GM10847 (cell line): ENCODE results near the gene MAGEC3.

Experiments used
- POLR2A ChIP-seq: IDR thresholded peaks from 2 replicates; pipeline ENCODE4 v1.6.1; 2011; ENCODE audit not compliant: insufficient read length; ENCODE audit errors: extremely low read depth

MAGEC3 gene

DNA sequence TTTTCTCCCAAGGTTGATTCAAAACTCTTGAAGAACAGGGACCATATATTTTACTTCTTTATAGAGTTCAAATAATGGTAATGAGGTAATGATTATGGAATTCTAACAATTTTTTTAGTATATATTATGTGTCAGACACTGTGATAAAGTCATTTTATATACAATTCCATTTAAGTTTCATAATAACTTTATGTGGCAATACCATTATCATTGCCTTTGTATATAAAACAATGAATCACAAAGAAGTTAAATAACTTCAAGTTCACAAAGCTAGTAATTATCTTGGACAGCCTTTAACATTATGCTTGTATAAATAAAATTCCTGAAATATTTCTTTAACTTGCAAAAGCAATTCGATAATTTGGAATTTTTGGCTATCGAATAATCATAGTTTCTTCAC is 86.2 kb downstream of the MAGEC3 start:
- no peak for TF ChIP-seq POLR2A

DNA sequence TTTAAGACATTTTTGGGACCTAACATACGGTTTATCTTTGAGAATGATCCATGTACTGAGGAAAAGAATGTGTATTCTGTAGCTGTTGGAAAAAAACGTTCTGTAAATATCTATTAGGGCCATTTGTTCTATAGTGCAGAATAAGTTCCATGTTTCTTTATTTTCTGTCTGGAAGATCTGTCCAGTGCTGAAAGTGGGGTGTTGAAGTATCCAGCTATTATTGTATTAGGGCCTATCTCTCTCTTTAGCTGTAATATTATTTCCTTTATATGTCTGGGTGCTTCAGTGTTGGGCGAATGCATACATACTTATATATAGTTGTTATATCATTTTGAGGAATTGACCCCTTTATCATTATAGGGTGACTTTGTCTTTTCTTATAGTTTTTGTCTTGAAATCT is 90.3 kb downstream of the MAGEC3 start:
- TF ChIP-seq POLR2A, result no peak

DNA sequence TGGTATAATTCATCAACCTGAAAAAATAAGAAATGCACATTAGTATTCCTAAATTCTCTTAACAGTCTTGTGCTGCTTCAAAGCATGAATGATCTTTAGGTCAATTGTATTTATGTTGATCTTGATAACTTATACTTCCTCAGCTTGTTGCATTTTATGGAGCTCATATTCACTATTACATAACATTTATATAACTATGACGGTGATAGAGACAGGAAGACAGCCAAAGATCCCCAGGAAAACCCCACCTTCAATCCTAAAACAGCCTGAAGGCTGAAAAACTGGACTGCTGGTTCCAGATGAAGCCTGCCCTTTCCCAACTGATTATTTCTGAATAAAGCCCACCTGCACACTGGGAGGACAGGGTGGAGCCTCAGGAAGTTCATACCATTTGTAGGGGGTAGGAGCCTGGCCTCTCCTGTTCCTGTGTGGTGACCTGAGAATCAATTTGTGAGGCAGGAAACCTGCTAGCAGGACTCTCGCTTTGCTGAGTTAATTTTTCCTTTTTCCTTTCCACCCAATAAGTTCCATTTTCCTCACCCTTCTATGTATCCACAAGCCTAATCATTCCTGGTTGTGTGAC is 96.0 kb downstream of the MAGEC3 start:
- TF ChIP-seq POLR2A, result no peak

GRCh38 chrX:141935645-141936044 is 97.5 kb downstream of the MAGEC3 start:
- no peak for TF ChIP-seq POLR2A

DNA sequence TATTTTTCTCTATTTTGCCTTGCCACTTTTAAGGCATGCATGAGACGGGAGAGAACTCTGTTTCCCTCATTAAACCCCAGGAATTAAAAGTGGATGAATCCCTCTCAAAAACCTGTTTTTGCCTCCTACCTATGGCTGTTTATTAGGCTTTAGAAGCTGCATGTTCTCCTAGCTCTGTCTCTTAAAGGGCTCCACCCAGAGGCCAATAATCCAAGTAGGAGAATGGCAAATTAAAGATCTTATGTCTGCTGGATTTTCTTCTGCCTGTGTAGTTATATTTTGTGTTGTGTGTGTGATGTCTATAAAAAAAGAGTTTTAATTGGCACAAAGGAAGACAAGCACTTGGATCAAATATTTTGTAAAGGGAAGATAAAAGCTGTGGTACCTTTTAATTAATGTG is 98.0 kb downstream of the MAGEC3 start:
- no peak for TF ChIP-seq POLR2A

DNA sequence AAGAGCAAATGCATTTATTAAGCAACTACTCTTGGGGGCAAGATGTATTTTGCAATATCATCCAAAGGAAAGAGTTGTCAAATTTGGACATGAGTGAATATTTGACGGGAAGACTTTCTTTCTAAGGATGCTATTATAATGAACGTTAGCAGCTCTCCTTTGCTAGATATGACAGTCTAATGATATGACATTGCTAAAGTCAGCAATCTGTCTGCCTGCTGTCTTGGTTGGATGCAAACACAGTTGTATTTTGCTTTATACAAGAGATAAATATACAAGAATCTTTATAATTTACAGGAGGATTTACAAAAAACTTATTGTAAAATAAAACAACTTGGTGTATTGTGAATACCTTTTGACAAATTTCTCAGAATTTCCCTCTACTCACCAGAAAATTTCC is 103.1 kb downstream of the MAGEC3 start:
- TF ChIP-seq POLR2A, result no peak

DNA sequence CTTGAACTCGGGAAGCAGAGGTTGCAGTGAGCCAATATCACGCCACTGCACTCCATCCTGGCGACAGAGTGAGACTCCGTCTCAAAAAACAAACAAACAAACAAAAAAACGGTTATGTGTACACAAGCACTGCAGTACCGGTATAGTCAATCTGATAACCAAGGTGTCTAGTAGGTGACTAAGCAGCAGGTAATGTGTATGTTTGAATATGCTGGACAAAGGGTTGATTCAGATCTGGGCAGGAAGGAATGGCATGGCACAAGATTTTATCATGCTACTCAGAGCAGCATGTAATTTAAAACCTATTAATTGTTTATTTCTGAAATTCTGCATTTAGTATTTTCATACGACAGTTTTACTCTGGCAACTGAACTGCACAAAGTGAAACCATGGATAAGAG is 107.3 kb downstream of the MAGEC3 start:
- TF ChIP-seq POLR2A, result no peak

- TF ChIP-seq POLR2A, result no peak
Measured at GRCh38 chrX:141947350-141947749, 109.2 kb downstream of the MAGEC3 start.
